Fibroblast of the aortic adventitia (primary cell): ENCODE results near the gene MRRF. TPM values are rescaled to one million over a fixed set of nuclear protein-coding genes. Genes with fewer than 3 reads are reported as not detected.

Source experiments
- DNase-seq: peaks from one replicate; pipeline ENCODE4 v3.0.0-alpha.2; 2010; ENCODE audit warnings: low read depth
- H3K4me3 ChIP-seq: 2 replicates; pipeline ENCODE4 v1.5.1; 2011; ENCODE audit warnings: low read depth, mild to moderate bottlenecking, control low read depth, low read length, moderate library complexity
- total RNA-seq: library from RNA; depleted of rRNA; stranded (reverse); fragments of >200 nt; gene quantifications from 2 replicates; pipeline ENCODE4 v1.2.3, GENCODE V29; 2012; ENCODE audit warnings: low replicate concordance
- TF ChIP-seq, protein P1 (sequence below): IDR thresholded peaks from 2 replicates; pipeline ENCODE4 v1.5.1; 2011; ENCODE audit warnings: mild to moderate bottlenecking, low read length, control low read depth, inconsistent platforms; ENCODE audit not compliant: insufficient read depth

MRRF gene
- total RNA-seq, 1 donor, result 40.0 TPM

DNA sequence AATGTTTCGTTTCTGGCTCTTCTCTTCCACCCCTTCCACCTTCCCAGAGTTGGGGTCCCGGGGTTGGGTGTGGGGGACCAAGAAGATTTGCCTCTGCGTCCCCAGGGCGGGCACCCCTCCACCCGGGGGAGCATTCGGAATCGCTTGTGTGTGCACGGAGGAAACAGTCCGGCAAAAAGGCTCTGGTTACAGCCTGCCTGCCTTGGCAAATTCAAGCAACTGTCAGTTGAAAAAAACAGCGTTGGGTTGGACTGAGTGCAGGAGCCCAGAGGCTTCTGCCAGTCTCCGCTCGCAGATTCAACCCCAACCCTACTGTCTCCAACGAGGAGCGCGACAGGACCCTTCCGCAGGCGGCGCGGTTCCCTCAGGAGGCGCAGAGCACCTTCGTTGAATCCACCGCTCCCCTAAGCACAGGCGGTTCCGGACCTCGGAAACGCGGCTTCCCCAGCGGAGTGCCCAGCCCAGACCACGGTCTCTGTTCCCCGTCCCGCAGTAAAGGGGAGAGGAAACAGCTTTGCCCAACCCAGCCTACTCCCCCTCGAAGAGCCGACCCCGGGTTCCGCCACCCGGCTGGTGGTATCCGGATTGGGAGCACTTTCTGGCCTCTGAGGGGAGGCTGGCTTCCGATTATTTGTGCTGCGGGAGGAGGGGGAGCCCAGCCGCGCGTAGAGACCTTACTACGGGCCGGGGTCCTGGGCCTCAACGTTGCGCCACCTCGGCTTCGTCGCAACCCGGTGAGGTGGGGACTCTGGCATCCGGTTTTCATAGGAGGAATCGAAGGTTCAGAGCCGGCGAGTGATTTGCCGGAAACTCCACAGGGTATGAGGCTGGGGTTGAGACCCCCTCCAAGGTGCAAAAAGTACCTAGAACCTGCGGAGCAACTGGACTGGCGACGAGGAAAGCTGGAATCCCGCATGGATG, 45.5 kb upstream of the MRRF start:
- DNase-seq, result peak; percentile 22
- no peak overlapping the region for H3K4me3 ChIP-seq
- TF ChIP-seq, protein P1, sequence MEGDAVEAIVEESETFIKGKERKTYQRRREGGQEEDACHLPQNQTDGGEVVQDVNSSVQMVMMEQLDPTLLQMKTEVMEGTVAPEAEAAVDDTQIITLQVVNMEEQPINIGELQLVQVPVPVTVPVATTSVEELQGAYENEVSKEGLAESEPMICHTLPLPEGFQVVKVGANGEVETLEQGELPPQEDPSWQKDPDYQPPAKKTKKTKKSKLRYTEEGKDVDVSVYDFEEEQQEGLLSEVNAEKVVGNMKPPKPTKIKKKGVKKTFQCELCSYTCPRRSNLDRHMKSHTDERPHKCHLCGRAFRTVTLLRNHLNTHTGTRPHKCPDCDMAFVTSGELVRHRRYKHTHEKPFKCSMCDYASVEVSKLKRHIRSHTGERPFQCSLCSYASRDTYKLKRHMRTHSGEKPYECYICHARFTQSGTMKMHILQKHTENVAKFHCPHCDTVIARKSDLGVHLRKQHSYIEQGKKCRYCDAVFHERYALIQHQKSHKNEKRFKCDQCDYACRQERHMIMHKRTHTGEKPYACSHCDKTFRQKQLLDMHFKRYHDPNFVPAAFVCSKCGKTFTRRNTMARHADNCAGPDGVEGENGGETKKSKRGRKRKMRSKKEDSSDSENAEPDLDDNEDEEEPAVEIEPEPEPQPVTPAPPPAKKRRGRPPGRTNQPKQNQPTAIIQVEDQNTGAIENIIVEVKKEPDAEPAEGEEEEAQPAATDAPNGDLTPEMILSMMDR, result no peak

DNA sequence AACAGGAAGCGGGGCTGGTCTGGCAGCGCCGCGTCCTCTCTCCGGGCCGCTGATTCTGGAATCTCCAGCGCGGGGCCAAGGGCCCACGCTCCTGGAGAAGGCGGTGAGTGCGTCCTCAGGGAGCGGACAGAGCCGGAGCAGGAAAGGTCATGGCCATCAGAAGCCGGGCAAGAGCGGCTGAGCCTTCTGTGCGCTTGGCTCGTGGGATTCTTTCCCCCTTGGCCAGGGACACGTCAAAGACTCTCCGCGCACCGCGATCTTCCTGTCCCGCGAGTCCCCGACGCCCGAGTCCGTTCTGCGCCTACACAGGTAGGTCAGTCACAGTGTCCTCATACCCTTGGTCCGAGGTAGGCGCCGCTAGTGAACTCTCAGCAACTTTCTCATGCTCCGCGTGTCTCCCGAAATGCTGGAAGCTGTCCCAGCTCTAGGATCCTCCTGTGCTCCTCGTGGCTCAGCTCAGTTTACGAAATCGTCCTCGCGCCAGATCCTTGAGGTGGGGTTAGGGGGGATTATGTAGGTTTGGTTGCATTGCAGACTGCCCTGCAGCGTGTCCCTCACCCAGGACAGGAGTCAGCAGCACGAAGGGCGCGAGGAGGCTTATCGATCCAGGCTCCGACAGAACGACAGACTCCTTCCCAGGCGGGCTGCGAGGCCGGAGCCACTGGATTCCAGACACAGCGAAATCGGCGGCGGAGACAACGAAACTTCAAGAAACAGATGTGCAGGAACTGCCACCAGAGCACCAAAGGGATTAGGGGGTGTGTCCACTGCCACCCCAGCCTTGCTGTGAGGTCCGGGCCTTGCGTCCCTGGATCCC, 44.6 kb upstream of the MRRF start:
- TF ChIP-seq, protein P1, result no peak
- no peak overlapping the region for H3K4me3 ChIP-seq
- peak; percentile 22 for DNase-seq

DNA sequence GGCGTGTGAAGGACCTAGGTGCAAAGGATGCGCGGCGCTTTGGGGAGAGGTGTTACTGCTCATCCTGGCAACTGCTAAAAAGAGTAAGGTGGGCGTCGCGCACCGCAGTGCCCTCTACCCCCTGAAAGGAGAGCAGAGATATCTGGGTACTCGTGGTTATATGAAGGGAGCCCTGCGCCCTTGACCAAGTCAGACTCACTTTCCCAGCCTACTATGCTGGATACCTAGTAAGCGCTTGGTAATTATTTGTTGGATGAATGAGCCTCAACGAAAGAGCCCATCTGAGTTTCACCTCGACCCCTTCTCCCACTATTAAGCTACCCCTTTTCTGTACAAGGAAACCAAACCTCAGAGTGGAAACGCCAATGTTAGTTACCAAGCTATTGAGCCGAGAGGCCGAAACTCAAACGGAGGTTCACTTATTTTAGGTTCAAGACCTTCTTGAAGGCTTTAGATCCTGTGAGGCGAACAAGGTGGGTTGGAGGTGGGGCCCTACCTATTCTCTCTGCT, 44.0 kb upstream of the MRRF start:
- no peak for DNase-seq
- TF ChIP-seq, protein P1, result no peak

DNA sequence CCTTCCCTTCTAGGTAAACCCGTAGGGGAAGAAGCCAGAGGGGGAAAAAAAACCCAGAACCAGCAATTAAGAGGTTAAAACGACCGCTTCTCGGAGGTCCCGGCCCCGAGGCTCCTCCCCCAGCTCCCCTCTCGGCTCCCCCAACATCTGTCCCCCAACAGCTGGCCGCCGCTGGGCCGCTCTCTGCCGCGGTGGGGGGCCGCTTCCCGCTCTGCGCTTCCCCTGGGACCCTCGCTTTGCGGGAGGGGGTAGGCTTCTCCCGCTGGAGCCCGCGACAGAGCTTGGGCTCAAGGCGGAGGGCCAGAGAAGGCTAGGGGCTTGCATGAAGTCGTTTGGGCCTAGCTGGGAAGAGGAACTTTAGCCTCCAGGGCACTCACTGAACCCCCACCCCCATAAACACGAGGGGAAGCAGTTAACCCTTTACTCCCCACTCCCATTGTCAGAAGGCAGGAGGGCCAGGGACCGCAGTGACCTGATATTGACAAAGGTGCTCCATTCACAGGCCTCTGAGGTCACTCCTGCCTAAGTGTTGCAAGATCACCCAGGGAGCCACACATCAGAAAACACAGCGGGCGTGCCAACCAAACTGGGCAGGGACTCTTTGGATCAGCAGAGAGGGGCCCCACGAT, 43.4 kb upstream of the MRRF start:
- H3K4me3 ChIP-seq, result no peak overlapping the region
- no peak for DNase-seq
- TF ChIP-seq, protein P1, result no peak

More for the DNA sequence above, 44.0 kb upstream of the MRRF start:
- H3K4me3 ChIP-seq, result no peak overlapping the region

DNA sequence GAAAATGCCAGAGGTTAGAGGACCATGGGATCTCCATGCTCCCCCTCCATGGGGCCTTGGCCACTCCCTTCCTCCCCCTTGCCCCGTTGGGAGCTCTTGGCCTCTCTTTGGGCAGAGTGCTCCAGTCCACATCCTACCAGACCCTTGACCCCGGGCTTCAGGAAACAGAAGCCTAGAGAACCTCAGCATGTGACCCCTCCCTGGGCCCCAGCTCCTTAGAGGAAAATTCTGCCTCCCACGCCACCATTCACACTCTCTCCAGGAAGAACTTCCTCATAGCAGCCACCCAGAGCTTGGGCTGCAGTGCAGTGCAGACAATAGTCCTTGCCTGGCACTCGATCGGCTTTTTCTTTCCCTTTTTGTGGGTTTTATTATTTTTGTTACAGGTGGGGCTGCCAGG, 41.9 kb upstream of the MRRF start:
- no peak overlapping the region for H3K4me3 ChIP-seq
- no peak for DNase-seq
- TF ChIP-seq, protein P1, result no peak

DNA sequence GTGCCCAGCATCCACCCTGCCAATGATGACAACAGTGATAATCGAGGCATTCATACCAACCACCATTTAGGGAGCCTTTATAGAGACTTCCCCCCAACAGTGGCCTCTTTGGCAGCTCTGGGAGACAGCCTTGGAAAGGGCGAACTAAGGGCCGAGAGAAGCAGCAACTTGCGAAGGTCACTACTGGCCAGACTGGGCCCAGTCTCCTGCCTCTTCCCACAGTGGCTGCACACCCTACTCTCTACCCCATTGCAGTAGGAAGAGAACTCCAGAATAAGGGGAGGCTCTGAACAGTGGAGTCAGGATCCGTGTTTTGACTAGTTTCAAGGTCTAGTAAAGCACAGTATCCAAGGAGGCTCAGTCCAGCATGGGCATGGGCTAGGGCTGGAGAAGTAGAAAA, 41.2 kb upstream of the MRRF start:
- H3K4me3 ChIP-seq, result no peak overlapping the region
- TF ChIP-seq, protein P1, result no peak
- no peak for DNase-seq
